ENCODE data around the gene EEF1AKMT1.

Gene EEF1AKMT1

GRCh38 chr13:20782116-20782708, 8.5 kb upstream of the EEF1AKMT1 start:
- peaks cover 9% of the 10 kb centered on the region; the same call in 1 of the 2 replicates for H4K20me1 ChIP-seq (ENCODE audit: insufficient read depth, low read length)
- H3K36me3 ChIP-seq (replicated peaks; ENCODE audit: low read depth, low read length): peaks cover 38% of the 10 kb centered on the region
- H3K9me3 ChIP-seq (ENCODE audit: insufficient read depth, low read length): no peaks in the 10 kb centered on the region
- TF ChIP-seq EZH2phosphoT487 (IDR thresholded peaks at IDR 0.05; ENCODE audit: low read depth) (no peak), CTCF (IDR thresholded peaks at IDR 0.05; ENCODE audit: low read depth, low read length) (no peak)
- H3K79me2 ChIP-seq (ENCODE audit: low read length): no peaks in the 10 kb centered on the region
- no peak overlapping the region for H2AFZ ChIP-seq (ENCODE audit: low read depth, low read length)
- peak overlapping the region; percentile 35 for H3K4me2 ChIP-seq (ENCODE audit: low read length)
- no peaks in the 10 kb centered on the region for H3K27me3 ChIP-seq (ENCODE audit: low read depth, low read length)
- H3K4me1 ChIP-seq (ENCODE audit: low read length): peaks cover 28% of the 10 kb centered on the region
- no peak overlapping the region for H3K9ac ChIP-seq (ENCODE audit: low read length)
- no peak overlapping the region for H3K4me3 ChIP-seq (ENCODE audit: low read length)
- peak overlapping the region; percentile 20 for H3K27ac ChIP-seq (ENCODE audit: low read length)

DNA sequence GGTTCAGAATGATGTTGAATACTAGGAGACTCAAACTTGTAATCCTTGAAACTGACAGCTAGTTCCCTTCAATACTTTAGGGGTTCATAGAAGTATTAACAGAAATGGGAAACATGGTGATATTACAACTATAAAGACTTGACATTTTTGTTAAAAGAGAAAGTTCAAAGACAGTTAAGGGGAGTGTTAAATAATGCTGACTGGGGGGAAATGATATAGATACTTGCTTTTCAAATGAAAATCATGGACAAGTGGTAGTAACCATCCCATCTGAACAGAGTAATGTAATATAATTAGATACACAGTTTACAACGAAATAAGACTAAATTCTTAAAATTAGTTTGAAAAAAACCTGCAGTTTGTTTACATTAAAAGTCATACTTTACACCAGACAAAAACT, 6.6 kb upstream of the EEF1AKMT1 start:
- no peaks in the 10 kb centered on the region for H3K27me3 ChIP-seq (ENCODE audit: low read depth, low read length)
- H3K9me3 ChIP-seq (ENCODE audit: insufficient read depth, low read length): no peaks in the 10 kb centered on the region

GRCh38 chr13:20779405-20779804, 5.6 kb upstream of the EEF1AKMT1 start:
- Histone ChIP-seq H3K9me3 (ENCODE audit: insufficient read depth, low read length) (no peaks in the 10 kb centered on the region), H3K4me3 (ENCODE audit: low read length) (no peak overlapping the region), H2AFZ (ENCODE audit: low read depth, low read length) (no peak overlapping the region), H4K20me1 (ENCODE audit: insufficient read depth, low read length) (peaks cover 9% of the 10 kb centered on the region; the same call in 1 of the 2 replicates), H3K4me1 (ENCODE audit: low read length) (peaks cover 28% of the 10 kb centered on the region), H3K27me3 (ENCODE audit: low read depth, low read length) (no peaks in the 10 kb centered on the region), H3K9ac (ENCODE audit: low read length) (no peak overlapping the region), H3K4me2 (ENCODE audit: low read length) (peak overlapping the region; percentile 18; the same call in 1 of the 2 replicates), H3K27ac (ENCODE audit: low read length) (no peak overlapping the region), H3K79me2 (ENCODE audit: low read length) (no peaks in the 10 kb centered on the region), H3K36me3 (replicated peaks; ENCODE audit: low read depth, low read length) (peaks cover 35% of the 10 kb centered on the region)
- TF ChIP-seq EZH2phosphoT487 (IDR thresholded peaks at IDR 0.05; ENCODE audit: low read depth): no peak
- no peak for TF ChIP-seq CTCF (IDR thresholded peaks at IDR 0.05; ENCODE audit: low read depth, low read length)

More for the DNA sequence above, 6.6 kb upstream of the EEF1AKMT1 start:
- TF ChIP-seq EZH2phosphoT487 (IDR thresholded peaks at IDR 0.05; ENCODE audit: low read depth) (no peak), CTCF (IDR thresholded peaks at IDR 0.05; ENCODE audit: low read depth, low read length) (no peak)
- Histone ChIP-seq H3K27ac (ENCODE audit: low read length) (no peak overlapping the region), H3K4me1 (ENCODE audit: low read length) (peaks cover 28% of the 10 kb centered on the region), H3K4me2 (ENCODE audit: low read length) (no peak overlapping the region), H3K79me2 (ENCODE audit: low read length) (no peaks in the 10 kb centered on the region), H3K9ac (ENCODE audit: low read length) (no peak overlapping the region), H2AFZ (ENCODE audit: low read depth, low read length) (no peak overlapping the region), H3K36me3 (replicated peaks; ENCODE audit: low read depth, low read length) (peaks cover 35% of the 10 kb centered on the region), H4K20me1 (ENCODE audit: insufficient read depth, low read length) (peaks cover 9% of the 10 kb centered on the region; the same call in 1 of the 2 replicates), H3K4me3 (ENCODE audit: low read length) (no peak overlapping the region)

- no peaks in the 10 kb centered on the region for H3K27me3 ChIP-seq (ENCODE audit: low read depth, low read length)
- no peak for TF ChIP-seq EZH2phosphoT487 (IDR thresholded peaks at IDR 0.05; ENCODE audit: low read depth)
- no peak for TF ChIP-seq CTCF (IDR thresholded peaks at IDR 0.05; ENCODE audit: low read depth, low read length)
- no peak overlapping the region for H3K9ac ChIP-seq (ENCODE audit: low read length)
- peaks cover 28% of the 10 kb centered on the region for H3K4me1 ChIP-seq (ENCODE audit: low read length)
- H3K36me3 ChIP-seq (replicated peaks; ENCODE audit: low read depth, low read length): peaks cover 25% of the 10 kb centered on the region
- H3K4me2 ChIP-seq (ENCODE audit: low read length): no peak overlapping the region
- H2AFZ ChIP-seq (ENCODE audit: low read depth, low read length): no peak overlapping the region
- H4K20me1 ChIP-seq (ENCODE audit: insufficient read depth, low read length): peaks cover 9% of the 10 kb centered on the region; the same call in 1 of the 2 replicates
- no peak overlapping the region for H3K4me3 ChIP-seq (ENCODE audit: low read length)
- H3K27ac ChIP-seq (ENCODE audit: low read length): no peak overlapping the region
- no peaks in the 10 kb centered on the region for H3K9me3 ChIP-seq (ENCODE audit: insufficient read depth, low read length)
- peaks cover 2% of the 10 kb centered on the region; the same call in 1 of the 2 replicates for H3K79me2 ChIP-seq (ENCODE audit: low read length)
Observed at GRCh38 chr13:20778311-20778710, 4.5 kb upstream of the EEF1AKMT1 start.

Measured in OCI-LY3 (cell line).